Measurements from ENCODE around the gene DYSF. TPM values are rescaled to one million over a fixed set of nuclear protein-coding genes. Genes with fewer than 3 reads are reported as not detected.

The DYSF gene
- total RNA-seq, 1 experiment from 2014 or later = 0.31 TPM

DNA sequence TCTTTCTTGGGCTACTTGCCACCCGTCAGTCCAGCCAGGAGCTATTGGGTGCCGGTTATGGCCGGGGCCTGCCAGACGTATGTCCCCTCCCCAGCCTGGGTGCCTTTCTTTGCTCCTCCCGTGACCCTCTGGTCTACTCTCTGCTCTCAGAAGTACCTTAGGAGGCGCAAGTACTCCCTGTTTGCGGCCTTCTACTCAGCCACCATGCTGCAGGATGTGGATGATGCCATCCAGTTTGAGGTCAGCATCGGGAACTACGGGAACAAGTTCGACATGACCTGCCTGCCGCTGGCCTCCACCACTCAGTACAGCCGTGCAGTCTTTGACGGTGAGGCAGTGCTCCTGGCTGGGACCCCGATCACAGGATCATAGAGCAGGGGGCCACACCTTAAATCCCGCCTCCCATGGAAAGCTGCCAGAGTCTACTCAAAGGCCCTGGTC lies 99.5 kb downstream of the DYSF start:
- DNase-seq (ENCODE audit: low read depth, low spot score) (no peak), ATAC-seq (no peak)
- H3K27me3 ChIP-seq (ENCODE audit: control insufficient read depth, insufficient read depth, low read length) = no peaks in the 10 kb centered on the region
- H3K27ac ChIP-seq (ENCODE audit: low read length) = no peak overlapping the region
- no peaks in the 10 kb centered on the region for H3K36me3 ChIP-seq (ENCODE audit: control insufficient read depth, insufficient read depth, low read length)
- TF ChIP-seq SIN3A (IDR thresholded peaks at IDR 0.05; ENCODE audit: borderline replicate concordance, insufficient read depth, low read depth, low read length) (no peak), POLR2AphosphoS5 (IDR thresholded peaks at IDR 0.05; ENCODE audit: low read depth, low read length) (no peak), TCF7L2 (IDR thresholded peaks at IDR 0.05; ENCODE audit: low read depth, low read length) (no peak)
- TF ChIP-seq, protein P1, sequence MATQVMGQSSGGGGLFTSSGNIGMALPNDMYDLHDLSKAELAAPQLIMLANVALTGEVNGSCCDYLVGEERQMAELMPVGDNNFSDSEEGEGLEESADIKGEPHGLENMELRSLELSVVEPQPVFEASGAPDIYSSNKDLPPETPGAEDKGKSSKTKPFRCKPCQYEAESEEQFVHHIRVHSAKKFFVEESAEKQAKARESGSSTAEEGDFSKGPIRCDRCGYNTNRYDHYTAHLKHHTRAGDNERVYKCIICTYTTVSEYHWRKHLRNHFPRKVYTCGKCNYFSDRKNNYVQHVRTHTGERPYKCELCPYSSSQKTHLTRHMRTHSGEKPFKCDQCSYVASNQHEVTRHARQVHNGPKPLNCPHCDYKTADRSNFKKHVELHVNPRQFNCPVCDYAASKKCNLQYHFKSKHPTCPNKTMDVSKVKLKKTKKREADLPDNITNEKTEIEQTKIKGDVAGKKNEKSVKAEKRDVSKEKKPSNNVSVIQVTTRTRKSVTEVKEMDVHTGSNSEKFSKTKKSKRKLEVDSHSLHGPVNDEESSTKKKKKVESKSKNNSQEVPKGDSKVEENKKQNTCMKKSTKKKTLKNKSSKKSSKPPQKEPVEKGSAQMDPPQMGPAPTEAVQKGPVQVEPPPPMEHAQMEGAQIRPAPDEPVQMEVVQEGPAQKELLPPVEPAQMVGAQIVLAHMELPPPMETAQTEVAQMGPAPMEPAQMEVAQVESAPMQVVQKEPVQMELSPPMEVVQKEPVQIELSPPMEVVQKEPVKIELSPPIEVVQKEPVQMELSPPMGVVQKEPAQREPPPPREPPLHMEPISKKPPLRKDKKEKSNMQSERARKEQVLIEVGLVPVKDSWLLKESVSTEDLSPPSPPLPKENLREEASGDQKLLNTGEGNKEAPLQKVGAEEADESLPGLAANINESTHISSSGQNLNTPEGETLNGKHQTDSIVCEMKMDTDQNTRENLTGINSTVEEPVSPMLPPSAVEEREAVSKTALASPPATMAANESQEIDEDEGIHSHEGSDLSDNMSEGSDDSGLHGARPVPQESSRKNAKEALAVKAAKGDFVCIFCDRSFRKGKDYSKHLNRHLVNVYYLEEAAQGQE (IDR thresholded peaks at IDR 0.05; ENCODE audit: insufficient read depth in 1 of 2, low read depth in 2 of 2, low read length in 1 of 2) = no peak
- TF ChIP-seq, protein P2, sequence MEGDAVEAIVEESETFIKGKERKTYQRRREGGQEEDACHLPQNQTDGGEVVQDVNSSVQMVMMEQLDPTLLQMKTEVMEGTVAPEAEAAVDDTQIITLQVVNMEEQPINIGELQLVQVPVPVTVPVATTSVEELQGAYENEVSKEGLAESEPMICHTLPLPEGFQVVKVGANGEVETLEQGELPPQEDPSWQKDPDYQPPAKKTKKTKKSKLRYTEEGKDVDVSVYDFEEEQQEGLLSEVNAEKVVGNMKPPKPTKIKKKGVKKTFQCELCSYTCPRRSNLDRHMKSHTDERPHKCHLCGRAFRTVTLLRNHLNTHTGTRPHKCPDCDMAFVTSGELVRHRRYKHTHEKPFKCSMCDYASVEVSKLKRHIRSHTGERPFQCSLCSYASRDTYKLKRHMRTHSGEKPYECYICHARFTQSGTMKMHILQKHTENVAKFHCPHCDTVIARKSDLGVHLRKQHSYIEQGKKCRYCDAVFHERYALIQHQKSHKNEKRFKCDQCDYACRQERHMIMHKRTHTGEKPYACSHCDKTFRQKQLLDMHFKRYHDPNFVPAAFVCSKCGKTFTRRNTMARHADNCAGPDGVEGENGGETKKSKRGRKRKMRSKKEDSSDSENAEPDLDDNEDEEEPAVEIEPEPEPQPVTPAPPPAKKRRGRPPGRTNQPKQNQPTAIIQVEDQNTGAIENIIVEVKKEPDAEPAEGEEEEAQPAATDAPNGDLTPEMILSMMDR (IDR thresholded peaks at IDR 0.05) = no peak
- H3K4me1 ChIP-seq (ENCODE audit: control insufficient read depth, insufficient read depth, low read length) = no peaks in the 10 kb centered on the region
- intact Hi-C loops (cut with micrococcal nuclease; ENCODE audit: unreplicated experiment) = no loop called here
- no TSS peak for BruUV-seq (replicated peaks)
- CTCF ChIA-PET = no interaction called here
- in situ Hi-C loops (cut with HindIII; ENCODE audit: low pct_unique_long_range_greater_than_20kb, low sequenced_read_pairs) = no loop called here
- H3K9me3 ChIP-seq (ENCODE audit: control insufficient read depth, insufficient read depth, low read depth, low read length) = no peaks in the 10 kb centered on the region
- POLR2A ChIA-PET = no interaction called here
- H3K4me3 ChIP-seq (ENCODE audit: low read depth in 2 of 2, low read length in 2 of 2) = no peak overlapping the region

DNA sequence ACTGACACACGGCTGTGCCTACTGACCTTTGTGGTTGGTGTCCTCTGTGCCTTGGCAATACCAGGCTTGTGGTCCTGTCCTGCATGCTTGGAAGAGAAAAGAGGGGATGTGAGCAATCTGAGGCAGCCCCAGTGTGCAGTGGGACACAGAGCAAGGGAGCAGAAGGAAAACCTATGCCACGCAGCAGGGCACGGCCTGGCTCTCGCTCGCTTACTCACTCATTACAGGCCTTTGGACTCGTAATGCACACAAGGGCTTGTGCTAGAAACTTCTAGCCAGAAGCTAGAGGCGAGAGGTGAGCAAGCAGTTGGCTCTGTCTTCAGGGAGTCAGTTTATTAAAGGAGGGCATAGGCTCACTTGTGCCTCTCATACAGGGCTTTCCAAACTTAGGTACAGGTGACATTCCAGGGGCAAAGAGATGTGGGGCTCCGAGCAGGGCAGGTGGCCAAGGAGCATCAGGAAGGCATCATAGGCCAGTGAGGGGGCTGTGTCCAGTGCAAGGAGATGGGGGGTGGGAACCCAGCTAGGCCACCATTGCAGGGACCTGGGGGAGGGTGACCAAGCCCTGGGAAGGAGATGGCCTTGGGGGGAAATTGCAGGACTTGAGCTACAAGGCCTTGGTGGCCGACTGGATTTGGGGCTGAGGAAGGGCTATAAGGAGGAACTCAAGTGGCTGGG lies 100.8 kb downstream of the DYSF start:
- DNase-seq (ENCODE audit: low read depth, low spot score) (no peak), ATAC-seq (no peak)
- H3K36me3 ChIP-seq (ENCODE audit: control insufficient read depth, insufficient read depth, low read length) = no peaks in the 10 kb centered on the region
- no peaks in the 10 kb centered on the region for H3K27me3 ChIP-seq (ENCODE audit: control insufficient read depth, insufficient read depth, low read length)
- no peak overlapping the region for H3K27ac ChIP-seq (ENCODE audit: low read length)
- POLR2A ChIA-PET = no interaction called here
- peaks cover 3% of the 10 kb centered on the region for H3K4me1 ChIP-seq (ENCODE audit: control insufficient read depth, insufficient read depth, low read length)
- no peaks in the 10 kb centered on the region for H3K9me3 ChIP-seq (ENCODE audit: control insufficient read depth, insufficient read depth, low read depth, low read length)
- no peak overlapping the region for H3K4me3 ChIP-seq (ENCODE audit: low read depth in 2 of 2, low read length in 2 of 2)
- intact Hi-C loops (cut with micrococcal nuclease; ENCODE audit: unreplicated experiment) (no loop called here), in situ Hi-C loops (cut with HindIII; ENCODE audit: low pct_unique_long_range_greater_than_20kb, low sequenced_read_pairs) (no loop called here)
- BruUV-seq (replicated peaks) = no TSS peak
- CTCF ChIA-PET = no interaction called here
- no peak for TF ChIP-seq SIN3A (IDR thresholded peaks at IDR 0.05; ENCODE audit: borderline replicate concordance, insufficient read depth, low read depth, low read length)
- TF ChIP-seq TCF7L2 (IDR thresholded peaks at IDR 0.05; ENCODE audit: low read depth, low read length) = no peak
- TF ChIP-seq, protein P2 (IDR thresholded peaks at IDR 0.05) = no peak
- TF ChIP-seq, protein P1 (IDR thresholded peaks at IDR 0.05; ENCODE audit: insufficient read depth in 1 of 2, low read depth in 2 of 2, low read length in 1 of 2) = no peak
- TF ChIP-seq POLR2AphosphoS5 (IDR thresholded peaks at IDR 0.05; ENCODE audit: low read depth, low read length) = no peak
